HG02798 (cell line): ENCODE measurements around the gene CAMTA1.

Experiments
- ATAC-seq: cut with Tn5 transposase; IDR thresholded peaks from one replicate; pipeline ENCODE4 v1.9.1; 2021; ENCODE audit warnings: mild to moderate bottlenecking; ENCODE audit not compliant: unreplicated experiment, poor library complexity

The CAMTA1 gene

GRCh38 chr1:7228252-7228961 lies 443.2 kb downstream of the CAMTA1 start:
- ATAC-seq, result no peak

GRCh38 chr1:7229186-7229585 lies 443.9 kb downstream of the CAMTA1 start:
- ATAC-seq, result no peak

DNA sequence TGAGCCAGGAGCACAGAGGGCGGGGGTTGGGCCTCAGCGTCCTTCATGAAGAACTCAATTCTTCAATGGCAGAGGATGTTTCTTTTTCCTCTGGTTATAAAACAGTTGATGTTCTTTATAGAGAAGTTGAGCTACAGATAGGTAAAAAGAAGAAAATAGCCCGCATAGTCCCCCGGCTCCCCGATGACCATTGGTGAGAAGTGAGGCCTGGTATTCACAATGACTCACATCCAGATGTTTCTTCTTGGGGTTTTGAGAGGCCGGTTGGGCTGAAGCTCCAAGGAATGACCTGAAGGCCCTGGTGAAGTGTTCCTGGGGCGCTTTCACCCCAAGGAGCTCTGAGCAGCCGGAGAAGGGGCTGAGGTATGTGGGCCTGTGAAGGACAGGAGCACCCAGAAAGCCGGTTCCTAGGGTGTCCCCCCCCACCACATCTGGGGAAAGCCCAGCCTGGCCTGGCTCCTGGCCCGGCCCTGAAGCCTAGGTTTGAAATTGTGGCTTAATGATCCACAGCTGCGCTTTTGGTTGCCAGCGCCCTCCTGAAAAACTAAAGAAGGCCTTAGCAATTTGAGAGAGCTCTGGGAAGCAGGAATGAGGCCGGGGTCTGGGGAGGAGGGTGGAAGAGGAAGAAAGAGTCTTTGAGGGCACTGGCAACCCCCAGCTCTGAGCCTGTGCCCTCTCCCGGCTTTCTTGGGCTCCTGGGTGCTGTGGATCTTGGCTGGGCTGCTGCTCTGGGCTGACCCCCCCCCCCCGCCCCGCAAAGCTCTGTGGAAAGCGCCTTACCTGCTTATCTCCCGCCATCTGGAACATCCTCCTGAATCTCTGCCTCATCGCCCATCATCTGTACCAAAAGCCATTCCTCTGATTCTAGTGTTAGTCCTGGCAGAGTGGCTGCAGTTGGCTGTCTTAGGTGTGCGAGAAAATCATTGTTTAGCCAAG lies 444.7 kb downstream of the CAMTA1 start:
- ATAC-seq, result no peak

DNA sequence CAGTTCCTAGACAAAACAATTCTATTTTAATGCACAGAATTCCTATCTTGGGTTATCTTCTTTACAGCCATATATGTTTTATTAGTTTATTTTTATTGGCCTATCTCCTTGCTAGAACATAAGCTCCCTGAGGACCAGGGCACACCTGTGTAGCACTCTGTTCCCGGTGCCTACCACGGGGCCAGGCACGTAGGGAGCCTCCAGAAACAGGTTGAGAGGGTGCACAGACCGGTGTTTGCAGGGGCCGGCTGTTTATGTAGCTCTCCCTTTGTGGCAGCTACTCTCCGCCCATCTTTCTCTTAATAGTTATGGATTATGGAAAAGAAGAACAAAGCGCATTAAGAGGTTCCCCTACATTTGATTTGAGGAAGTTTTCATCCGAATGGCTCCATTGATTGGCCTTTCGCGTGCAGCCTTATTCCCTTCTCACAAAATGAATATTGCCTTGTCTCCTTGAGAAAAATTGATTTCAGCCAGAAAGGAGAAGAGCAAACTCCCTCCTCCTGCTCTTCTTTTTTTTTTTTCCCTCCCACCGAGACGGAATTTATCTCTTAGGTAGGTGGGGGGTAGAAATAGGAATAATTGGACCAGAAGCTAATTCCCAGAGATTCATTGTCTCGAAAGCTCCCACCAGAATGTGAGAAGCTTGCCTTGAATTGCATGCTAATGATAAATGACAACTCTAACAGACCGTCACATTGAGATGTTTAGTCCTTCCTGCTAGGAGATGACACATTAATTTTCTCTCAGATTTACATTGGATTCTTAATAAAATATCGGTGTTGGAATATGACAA lies 447.4 kb downstream of the CAMTA1 start:
- no peak for ATAC-seq

GRCh38 chr1:7233237-7233540 lies 447.9 kb downstream of the CAMTA1 start:
- no peak for ATAC-seq

GRCh38 chr1:7233646-7234470 lies 448.6 kb downstream of the CAMTA1 start:
- ATAC-seq, result no peak

DNA sequence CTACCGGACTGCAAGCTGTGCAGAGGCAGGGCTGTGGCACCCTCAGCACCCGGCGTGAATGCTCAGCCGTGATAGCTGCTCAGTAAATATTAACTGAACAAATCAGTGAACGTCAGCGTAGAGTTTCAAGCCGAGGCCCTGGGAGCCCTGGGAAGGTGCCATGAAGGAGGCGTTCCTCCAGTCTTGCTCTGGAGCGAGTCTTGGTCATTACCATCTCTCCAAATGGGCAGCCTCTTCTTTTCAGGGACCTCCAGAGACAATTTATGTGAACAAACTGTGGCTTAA lies 449.2 kb downstream of the CAMTA1 start:
- no peak for ATAC-seq

DNA sequence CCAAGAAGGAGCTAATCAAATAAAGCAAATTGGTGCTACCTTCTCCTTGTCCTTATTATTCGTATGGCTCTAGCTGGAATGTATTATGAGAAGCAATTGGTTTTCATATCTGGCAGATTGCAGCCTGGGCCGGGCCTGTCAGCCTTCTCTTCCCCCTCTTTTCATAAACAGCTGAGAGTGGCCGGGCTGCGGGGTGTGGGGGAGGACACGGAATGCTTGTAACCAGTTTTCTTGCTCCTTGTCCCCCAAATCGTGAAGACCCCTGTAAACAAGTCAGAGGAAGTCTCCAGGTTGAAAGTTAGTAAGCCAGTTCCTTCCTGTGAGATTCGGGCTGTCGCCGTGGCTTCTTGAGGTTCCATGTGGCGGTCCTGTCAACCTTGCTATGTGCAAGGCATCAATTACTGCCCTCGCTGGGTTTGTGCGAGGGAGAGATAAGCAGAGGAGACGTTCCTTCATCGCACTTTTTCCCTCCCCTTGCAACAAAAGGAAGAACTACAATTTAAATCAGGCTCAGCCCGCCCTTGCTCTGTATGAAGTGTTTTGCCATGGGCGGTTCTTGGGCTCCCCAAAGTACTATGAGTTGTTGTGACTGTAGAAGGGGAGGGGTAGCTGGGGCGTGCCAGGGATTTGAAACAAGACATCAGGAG lies 450.7 kb downstream of the CAMTA1 start:
- no peak for ATAC-seq

DNA sequence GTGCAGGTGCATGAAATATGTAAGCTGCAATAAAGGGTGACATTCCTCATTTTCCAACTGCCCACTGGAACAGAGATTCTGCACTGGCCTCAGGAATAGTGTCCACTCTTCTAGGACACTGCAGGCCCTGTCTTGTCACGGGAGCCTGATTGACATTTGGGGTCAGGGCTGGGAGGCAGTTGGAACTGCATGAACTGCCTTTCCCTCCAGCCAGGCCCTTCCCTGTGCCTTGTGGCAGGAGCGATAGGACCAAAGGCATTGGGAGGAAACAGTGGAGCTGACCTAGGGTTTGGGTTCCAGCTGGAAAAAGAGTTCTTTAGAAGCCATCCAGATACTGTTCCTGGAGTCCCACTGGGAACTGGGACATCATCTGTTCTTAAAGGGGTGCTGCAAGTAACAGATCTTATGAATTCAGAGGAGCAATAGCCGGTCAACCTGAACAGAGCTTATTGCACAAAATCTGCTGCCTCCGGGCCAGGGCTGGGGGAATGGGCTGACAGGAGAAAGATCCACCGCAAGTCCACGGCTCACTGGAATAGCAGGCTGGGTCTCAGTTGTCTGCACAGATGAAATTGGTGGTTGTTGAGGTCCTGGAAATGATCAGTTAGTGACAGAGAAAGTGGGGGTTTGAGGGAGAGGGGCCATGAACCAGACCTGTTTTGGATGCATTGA lies 451.7 kb downstream of the CAMTA1 start:
- no peak for ATAC-seq

DNA sequence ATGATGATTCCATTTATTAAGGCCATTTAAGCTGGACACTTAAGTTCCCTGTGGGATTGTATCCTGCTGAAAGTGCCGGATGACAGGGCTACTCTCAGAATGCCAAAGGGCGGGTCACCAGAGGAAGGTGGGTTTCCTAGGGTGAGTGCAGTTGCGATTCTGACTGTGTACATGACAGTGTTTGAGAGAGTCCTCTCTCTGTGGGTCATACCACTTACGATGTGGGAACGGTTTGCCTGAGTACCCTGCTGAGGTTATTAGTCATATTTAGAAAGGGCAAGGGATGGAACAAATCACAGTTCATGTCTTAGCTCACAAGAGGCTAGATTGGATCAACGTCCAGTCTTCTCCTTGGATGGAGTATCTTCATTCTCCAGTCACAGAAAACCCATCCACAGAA lies 461.9 kb downstream of the CAMTA1 start:
- no peak for ATAC-seq

- no peak for ATAC-seq
These were observed 462.7 kb downstream of the CAMTA1 start for GRCh38 chr1:7247791-7248548.

GRCh38 chr1:7248549-7249199 lies 463.4 kb downstream of the CAMTA1 start:
- ATAC-seq, result no peak

- no peak for ATAC-seq
These were observed 464.3 kb downstream of the CAMTA1 start for GRCh38 chr1:7249516-7249915.

DNA sequence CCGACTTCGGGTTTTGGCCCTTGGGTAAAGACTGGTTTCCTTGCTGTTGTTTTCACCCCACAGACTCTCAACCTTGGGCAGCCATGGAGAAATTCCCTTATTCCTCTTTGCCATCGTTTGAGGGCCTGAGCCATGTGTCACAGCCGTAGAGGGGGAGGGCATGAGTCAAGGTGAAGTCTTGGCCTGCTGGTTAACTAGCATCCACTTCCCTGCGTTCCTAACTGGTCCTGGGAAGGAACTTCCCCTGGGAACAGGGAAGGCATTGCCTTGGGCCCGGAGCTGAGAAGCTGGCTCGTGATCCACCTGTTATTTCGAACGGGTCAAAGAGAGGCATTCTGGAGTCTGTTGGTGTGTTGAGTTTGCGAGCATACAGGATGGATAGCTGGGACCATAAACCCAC lies 464.9 kb downstream of the CAMTA1 start:
- no peak for ATAC-seq

DNA sequence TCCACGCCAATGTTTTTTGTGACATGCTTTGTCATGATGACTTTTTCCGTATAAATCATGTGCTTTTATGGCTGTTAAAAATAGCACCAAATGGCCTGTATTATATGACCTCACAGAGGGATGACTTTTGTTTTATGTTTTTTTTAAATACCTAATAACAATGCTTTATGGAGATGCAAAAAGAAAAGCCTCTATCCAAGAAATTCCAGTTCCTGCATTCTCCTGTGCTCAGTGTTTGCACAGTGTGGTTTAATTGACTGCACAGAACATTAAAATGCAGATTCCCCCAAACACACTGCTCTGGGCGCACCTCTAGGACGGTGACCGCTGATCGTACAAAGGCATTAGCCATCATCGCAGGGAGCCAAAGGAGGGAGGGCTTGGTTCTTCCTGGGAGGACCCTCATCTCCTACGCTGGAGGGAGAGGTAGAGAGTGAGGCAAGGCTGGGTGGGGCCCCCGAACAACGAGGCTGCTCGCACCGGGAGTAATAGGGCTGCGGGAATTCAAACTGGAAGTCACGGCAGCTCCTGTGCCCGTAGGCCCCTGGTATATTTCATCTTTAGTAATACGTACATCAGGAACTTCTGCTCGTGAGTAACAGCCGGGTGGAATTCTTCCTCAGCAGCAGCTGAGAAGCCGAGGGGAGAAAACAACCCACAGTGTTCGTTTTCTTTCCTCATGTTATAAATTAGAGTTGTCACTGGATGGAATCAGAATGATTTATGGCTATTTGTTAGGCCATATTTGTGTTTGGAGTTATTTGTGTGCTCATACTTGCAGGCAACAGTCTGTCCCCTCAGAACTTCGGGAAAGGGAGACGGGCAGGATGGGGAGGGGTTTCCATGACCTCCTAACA lies 465.6 kb downstream of the CAMTA1 start:
- ATAC-seq, result no peak

- ATAC-seq, result no peak
These were observed 466.2 kb downstream of the CAMTA1 start for GRCh38 chr1:7251454-7251800.

- no peak for ATAC-seq
These were observed 467.3 kb downstream of the CAMTA1 start for GRCh38 chr1:7252411-7253117.
